Right ventricle myocardium superior (tissue), 1 donor: Measurements from ENCODE around the gene SRBD1. TPM values are rescaled to one million over a fixed set of nuclear protein-coding genes. Genes with fewer than 3 reads are reported as not detected.

Experiments
- ATAC-seq: fragments of 200-7000 bp; cut with Tn5 transposase; one replicate; pipeline ENCODE4 v1.9.1; 2020; ENCODE audit warnings: mild to moderate bottlenecking; ENCODE audit not compliant: poor library complexity
- DNase-seq: peaks from one replicate; pipeline ENCODE4 v3.0.0-alpha.2; 2020
- intact Hi-C: fragments of 100-400 bp; cut with DNase I; formaldehyde crosslinking; loops from one replicate; pipeline ENCODE4 v1.11.2; 2022
- total RNA-seq: library from RNA; stranded (reverse); fragmentation: NEBNext Ultra II Directional; extraction: Animal tissue kit (Norgen Biotek cat#: 25700); gene quantifications from one replicate; pipeline ENCODE4 v1.2.1, GENCODE V29; 2021
- donor health status: DM: no; HTN: yes; CAD: no; lungs with severe emphysema.

The SRBD1 gene
- total RNA-seq, 1 donor from 2014 or later, result 6.6 TPM

DNA sequence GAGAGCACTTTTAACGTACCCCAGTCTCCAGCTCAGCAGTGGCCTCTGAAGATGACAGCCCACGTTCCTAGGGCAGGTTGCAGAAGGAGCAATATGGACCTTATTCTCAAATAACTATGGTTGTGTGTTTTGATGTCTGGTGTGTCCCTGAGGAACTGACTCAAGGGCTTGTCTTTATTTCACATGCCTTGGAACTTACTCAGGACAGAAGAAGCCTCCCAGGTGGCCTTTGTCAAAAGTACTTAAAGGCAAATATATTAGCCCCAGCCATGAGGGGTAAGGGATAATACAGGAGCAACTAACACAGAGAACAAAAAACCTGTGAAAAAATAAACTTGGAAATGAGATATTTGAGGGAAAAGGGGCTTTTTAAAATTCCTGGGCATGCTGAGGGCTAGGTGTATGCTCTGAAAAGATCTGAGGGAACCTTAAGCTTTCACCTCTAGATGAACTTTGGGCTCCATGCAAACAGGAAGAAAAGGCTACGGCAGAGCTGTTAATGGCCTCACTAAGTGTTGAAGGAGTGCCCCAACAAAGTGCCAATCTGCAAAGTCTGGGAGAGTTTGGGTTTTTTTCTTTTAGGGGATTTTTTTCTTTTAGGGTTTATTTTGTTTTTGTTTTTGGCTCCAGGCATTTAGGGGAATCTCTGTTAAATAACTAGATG lies 40.3 kb downstream of the SRBD1 start:
- DNase-seq (no peak), ATAC-seq (no peak)
- intact Hi-C loops, result no loop called here

GRCh38 chr2:45568935-45569334 lies 42.1 kb downstream of the SRBD1 start:
- DNase-seq (no peak), ATAC-seq (no peak)
- intact Hi-C loops, result no loop called here

DNA sequence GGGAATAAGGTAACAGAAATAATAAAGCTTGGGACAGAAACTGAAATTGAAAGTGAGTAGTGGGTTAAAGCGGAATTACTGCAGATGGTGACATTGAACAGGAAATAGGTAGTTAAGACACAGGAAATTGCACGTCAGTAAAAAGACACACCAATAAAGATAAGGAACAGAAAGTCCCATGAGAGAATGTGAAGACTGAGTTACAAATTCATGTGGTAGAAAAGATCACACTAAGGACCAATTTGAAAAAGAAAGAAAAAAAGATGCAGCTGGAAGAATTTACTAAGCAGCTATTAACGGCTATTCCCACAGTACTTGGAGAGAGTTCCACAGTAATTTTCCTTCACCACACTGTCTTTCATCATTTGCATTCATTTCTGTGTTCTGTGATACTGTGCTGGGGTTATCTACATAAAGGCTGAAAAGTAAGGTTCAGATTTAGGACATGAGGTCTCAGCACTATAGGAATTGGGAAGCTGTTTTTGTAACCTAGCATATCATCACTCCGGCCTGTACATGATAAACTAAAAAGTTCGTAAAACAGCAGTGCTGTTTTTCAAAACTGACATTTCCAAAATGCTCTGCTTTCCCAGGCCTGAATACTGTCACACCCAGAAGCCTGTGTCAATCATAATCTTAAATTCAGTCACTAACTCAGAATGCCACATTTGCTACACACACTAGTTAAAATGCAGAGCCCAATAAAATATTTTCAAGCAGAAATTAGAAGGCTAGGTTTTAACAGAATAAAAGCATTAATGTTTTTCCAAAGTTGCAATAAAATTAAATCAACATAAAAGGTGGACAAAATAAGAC lies 42.9 kb downstream of the SRBD1 start:
- ATAC-seq, result peak; percentile 64

DNA sequence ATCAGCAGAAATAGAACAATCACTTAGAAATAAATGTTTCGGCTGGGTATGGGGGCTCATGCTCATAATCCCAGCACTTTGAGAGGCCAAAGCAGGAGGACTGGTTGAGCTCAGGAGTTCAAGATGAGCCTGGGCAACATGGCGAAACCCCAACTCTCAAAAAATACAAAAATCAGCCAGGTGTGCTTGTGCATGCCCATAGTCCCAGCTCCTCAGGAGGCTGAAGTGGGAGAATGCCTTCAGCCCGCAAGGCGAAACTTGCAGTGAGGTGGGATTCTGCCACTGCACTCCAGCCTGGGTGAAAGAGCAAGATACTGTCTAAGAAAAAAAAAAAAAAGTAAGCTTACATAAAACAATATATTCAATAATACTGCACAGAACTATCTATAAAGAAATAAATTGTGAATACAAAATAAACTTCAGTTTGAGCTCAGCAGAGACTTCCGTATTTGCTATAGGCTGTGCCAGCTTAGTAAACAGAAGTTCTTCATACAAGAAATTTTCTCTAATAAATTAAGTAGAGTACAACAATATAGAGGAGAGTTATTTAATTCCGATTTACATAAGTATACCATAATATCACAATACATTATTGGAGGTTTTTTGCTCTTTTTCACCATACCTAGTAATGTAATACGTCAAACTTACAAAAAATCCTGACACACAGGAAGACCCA lies 43.6 kb downstream of the SRBD1 start:
- ATAC-seq (no peak), DNase-seq (no peak)
- intact Hi-C loops, result no loop called here

More for the DNA sequence above, 42.9 kb downstream of the SRBD1 start:
- intact Hi-C loops, result no loop called here
- no peak for DNase-seq

DNA sequence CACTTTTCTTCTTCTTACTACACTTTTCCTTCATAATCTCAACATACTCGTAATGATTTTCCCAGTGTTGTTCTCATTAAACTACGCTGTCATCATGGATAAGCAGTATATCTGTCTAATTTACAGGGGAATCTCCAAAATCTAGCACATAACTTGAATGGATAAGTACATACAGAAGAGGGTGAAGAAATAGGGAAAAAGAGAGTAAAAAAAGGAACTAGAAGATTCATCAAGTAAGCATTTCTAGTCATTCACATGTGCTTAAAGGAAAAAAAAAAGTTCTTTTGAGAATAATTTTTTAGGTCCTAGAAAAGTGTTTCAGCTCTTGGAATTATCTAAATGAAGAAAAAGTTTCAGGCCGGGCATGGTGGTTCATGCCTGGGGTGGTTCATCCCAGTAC lies 51.6 kb downstream of the SRBD1 start:
- DNase-seq, result no peak
- ATAC-seq, result no peak
- intact Hi-C loops, result no loop called here

- intact Hi-C loops, result no loop called here
- DNase-seq, result no peak
- ATAC-seq, result no peak
These were observed 56.3 kb downstream of the SRBD1 start for GRCh38 chr2:45554742-45555140.

- intact Hi-C loops, result no loop called here
- no peak for ATAC-seq
- no peak for DNase-seq
These were observed 56.9 kb downstream of the SRBD1 start for GRCh38 chr2:45554073-45554741.

- intact Hi-C loops, result no loop called here
- ATAC-seq, result no peak
These were observed 59.2 kb downstream of the SRBD1 start for GRCh38 chr2:45551862-45552261.

GRCh38 chr2:45545943-45546342 lies 65.1 kb downstream of the SRBD1 start:
- DNase-seq, result no peak
- no peak for ATAC-seq
- intact Hi-C loops, result no loop called here

More at GRCh38 chr2:45551862-45552261, 59.2 kb downstream of the SRBD1 start:
- no peak for DNase-seq

DNA sequence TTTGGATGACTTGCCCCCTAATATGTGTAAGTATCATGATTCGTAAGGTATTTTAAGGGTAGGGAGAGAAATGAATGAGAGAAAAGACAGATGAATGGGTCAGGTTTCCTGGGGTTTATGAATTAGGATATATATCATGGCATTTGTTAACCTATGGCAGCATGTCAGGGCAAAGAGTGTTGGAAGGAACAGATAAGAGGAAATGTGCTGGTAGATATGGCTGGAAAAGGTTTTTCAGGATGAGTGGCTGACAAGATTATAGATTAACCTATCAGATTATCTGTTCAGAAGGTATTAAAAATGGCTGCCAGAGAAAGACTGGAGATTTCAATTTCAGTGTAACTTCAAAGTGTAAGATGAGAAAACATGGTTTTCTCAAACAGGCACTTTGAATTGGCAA lies 67.8 kb downstream of the SRBD1 start:
- ATAC-seq (no peak), DNase-seq (no peak)
- intact Hi-C loops, result no loop called here

- DNase-seq (no peak), ATAC-seq (no peak)
- intact Hi-C loops, result no loop called here
These were observed 69.1 kb downstream of the SRBD1 start for GRCh38 chr2:45542013-45542412.

DNA sequence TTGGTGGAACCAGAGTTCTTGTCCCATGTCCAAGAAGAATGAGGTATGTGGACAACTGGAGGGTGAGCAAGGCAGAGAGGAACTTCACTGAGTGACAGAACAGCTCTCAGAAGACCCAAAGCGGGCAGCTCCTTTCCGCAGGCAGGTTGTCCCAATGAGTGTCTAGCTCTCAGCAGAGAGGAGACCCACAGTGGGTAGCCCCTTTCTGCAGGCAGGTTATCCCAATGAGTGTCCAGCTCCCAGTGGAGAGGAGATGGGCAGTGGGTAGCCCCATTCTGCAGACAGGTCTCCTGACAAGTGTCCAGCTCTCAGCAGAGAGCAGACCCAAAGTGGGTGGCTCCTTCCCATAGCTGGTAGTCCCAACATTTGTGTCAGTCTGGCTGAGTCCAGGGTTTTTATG lies 69.6 kb downstream of the SRBD1 start:
- ATAC-seq (no peak), DNase-seq (no peak)
- intact Hi-C loops, result no loop called here

- DNase-seq, result no peak
- intact Hi-C loops, result no loop called here
- ATAC-seq, result no peak
These were observed 70.1 kb downstream of the SRBD1 start for GRCh38 chr2:45540942-45541341.

DNA sequence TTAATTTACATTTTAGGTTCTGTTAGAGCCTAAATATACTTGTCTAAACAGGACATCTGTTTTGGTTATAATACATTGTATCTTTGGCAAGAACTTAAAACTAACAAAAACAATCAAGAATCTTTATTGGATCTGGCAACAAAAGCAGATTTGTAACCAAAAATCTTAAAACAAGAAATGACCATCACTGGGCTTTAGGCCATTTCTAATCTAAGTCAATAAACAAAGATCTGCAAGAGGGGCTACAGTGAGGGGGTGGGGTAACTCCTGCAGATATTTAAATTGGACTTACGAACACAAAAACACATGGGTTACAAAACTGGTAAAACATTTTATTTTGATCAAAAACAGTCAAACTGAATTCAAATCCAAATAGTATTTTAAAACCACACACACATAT lies 77.3 kb downstream of the SRBD1 start:
- ATAC-seq, result no peak
- intact Hi-C loops, result no loop called here

DNA sequence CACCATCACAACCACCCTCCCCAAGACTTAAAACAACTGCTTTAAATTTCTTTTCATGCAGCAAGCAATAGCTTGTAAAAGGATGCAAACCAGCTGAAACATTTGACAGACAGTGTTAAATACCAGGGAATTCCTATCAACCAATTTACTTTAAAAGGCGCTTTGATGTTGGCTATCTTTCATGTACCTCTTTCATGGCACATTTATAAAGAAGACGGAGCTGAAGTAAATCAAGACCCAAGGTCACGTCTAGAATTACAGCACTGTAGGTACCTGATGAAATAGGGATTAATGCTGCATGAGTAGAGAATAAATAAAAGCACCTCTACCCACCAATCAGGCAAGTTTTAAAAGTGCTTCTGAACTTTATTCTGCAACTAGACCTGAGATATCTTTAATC lies 78.9 kb downstream of the SRBD1 start:
- DNase-seq (no peak), ATAC-seq (no peak)
- intact Hi-C loops, result no loop called here

More for the DNA sequence above, 77.3 kb downstream of the SRBD1 start:
- no peak for DNase-seq

DNA sequence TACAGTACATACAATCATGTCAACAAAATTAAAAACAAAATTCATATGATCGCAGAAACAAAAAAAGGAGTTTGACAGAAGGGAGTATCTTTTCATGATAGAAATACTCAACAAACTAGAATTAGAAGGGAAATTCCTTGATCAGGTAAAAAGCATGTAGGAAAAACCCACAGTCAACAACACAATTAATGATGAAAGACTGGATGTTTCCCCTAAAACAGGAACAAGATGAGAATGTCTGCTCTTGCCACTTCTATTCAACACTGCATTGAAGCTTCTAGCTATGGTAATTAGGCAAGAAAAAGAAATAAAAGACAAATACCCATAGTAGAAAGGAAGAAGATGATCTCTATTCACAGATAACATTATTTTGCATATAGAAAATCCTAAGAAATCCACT lies 87.1 kb downstream of the SRBD1 start:
- no peak for DNase-seq
- ATAC-seq, result no peak

DNA sequence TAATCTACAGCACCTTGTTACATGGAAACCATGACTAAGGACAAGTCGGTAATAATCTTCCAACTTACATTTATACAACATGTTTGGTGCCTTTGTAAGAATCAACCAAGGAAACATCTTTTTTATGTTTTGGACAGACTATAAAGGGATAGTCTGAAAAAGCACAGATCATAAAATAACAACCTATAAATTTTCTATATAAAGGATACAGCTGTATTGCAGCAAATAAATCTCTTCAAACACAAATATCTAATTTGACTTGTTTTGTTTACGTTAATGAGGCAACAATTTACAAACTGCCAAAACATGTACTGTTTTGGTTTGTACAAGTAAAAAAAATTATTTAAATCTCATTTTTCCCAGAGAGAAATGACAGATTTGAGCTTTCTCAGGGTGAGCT lies 92.5 kb downstream of the SRBD1 start:
- DNase-seq, result no peak
- intact Hi-C loops, result no loop called here
- no peak for ATAC-seq

More for the DNA sequence above, 87.1 kb downstream of the SRBD1 start:
- intact Hi-C loops, result no loop called here

- DNase-seq (no peak), ATAC-seq (no peak)
- intact Hi-C loops, result no loop called here
These were observed 100.2 kb downstream of the SRBD1 start for GRCh38 chr2:45510701-45511420.

DNA sequence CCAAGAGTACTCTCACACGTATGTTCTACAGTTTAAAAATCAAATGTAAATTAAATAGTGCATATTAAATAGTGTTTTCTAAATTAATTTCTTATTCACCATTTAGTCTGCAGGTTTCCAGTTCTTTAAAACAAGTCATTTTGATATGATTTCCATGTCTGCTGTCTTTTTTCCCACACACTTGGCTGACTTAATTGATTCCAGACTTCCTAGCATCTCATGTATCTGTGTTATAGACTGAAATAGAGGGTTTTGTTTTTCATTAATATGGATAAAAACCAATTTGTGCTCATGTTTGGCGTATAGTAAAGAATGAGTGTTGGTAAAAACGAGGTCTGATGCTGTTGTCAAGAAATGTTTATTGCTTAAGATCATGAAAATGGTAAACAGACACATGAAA lies 104.3 kb downstream of the SRBD1 start:
- DNase-seq (no peak), ATAC-seq (no peak)
- intact Hi-C loops, result no loop called here
